Ascending aorta (tissue), 2 donors: ENCODE results near the gene TRANK1. TPM values are rescaled to one million over a fixed set of nuclear protein-coding genes. Genes with fewer than 3 reads are reported as not detected.

Experiments used
- DNase-seq, 2 donors: peaks; one replicate each; pipeline ENCODE4 v3.0.0-alpha.2; 2019; ENCODE audit warnings: low spot score in 2 of 2
- H3K27ac ChIP-seq, 2 donors: fragments of 200-600 bp; sonication (generic); one replicate each; pipeline ENCODE4 v1.5.1; 2016 to 2017; ENCODE audit warnings: mild to moderate bottlenecking in 1 of 2
- H3K27me3 ChIP-seq: fragments of 200-600 bp; sonication (generic); one replicate; pipeline ENCODE4 v1.5.1; 2017
- H3K36me3 ChIP-seq, 2 donors: fragments of 200-600 bp; sonication (generic); one replicate each; pipeline ENCODE4 v1.5.1; 2016
- H3K4me1 ChIP-seq, 2 donors: fragments of 200-600 bp; sonication (generic); one replicate each; pipeline ENCODE4 v1.5.1; 2016 to 2017; ENCODE audit warnings: mild to moderate bottlenecking in 1 of 2
- H3K4me3 ChIP-seq, 2 donors: fragments of 200-600 bp; sonication (generic); one replicate each; pipeline ENCODE4 v1.5.1; 2016 to 2017; ENCODE audit warnings: mild to moderate bottlenecking in 1 of 2
- H3K9me3 ChIP-seq, 2 donors: fragments of 200-600 bp; sonication (generic); one replicate each; pipeline ENCODE4 v1.5.1; 2016
- CTCF ChIP-seq, 3 experiments: fragments of 200-600 bp in 2 of 3; fragments of 450-650 bp in 1 of 3; sonication (generic) in 2 of 3; IDR thresholded peaks; one replicate each; pipeline ENCODE4 v1.5.1; 2016 to 2019; ENCODE audit warnings: antibody characterized with exemption in 3 of 3, mild to moderate bottlenecking in 1 of 3, moderate library complexity in 1 of 3
- intact Hi-C: fragments of 100-400 bp; cut with DNase I; formaldehyde crosslinking; loops from one replicate; pipeline ENCODE4 v1.15.1; 2023
- total RNA-seq: library from RNA; depleted of rRNA; stranded (reverse); fragments of >200 nt; gene quantifications from one replicate; pipeline ENCODE4 v1.1.0, GENCODE V29; 2016

The TRANK1 gene
- total RNA-seq, 1 donor from 2014 or later, result 14.8 TPM

GRCh38 chr3:36777424-36778218 is 167.2 kb downstream of the TRANK1 start:
- H3K27ac ChIP-seq, result no peak overlapping the region
- no peaks in the 10 kb centered on the region for H3K36me3 ChIP-seq
- intact Hi-C loops, result no loop called here
- H3K4me3 ChIP-seq, result no peak overlapping the region
- no peaks in the 10 kb centered on the region for H3K9me3 ChIP-seq
- H3K4me1 ChIP-seq, result no peaks in the 10 kb centered on the region
- DNase-seq, result no peak
- no peak for TF ChIP-seq CTCF (IDR thresholded peaks at IDR 0.05)
- no peaks in the 10 kb centered on the region for H3K27me3 ChIP-seq

Other genes with a start within 250 kb of the TRANK1 start
- not detected for gene DCLK3, start 180.5 kb downstream of the TRANK1 start, total RNA-seq
- 1.9 TPM for gene EPM2AIP1, start 48.1 kb upstream of the TRANK1 start, total RNA-seq
- gene MLH1, start 48.5 kb upstream of the TRANK1 start, total RNA-seq, result 18.0 TPM
- 42.8 TPM for gene LRRFIP2, start 229.5 kb upstream of the TRANK1 start, total RNA-seq